ENCODE measurements around the gene BAIAP2L1. TPM values are rescaled to one million over a fixed set of nuclear protein-coding genes. Genes with fewer than 3 reads are reported as not detected.

BAIAP2L1 gene
- total RNA-seq, 1 donor from 2014 or later: 21.6 TPM

- no peak for FAIRE-seq
- H3K9me3 ChIP-seq (ENCODE audit: insufficient read depth, low read depth, low read length): no peaks in the 10 kb centered on the region
- no peak for TF ChIP-seq EZH2 (IDR thresholded peaks at IDR 0.05; ENCODE audit: insufficient read depth, low read length)
- Mint-ChIP-seq H3K4me3 (ENCODE audit: unreplicated experiment) (no peak overlapping the region), H3K27me3 (ENCODE audit: low read depth, unreplicated experiment) (no peaks in the 10 kb centered on the region), H3K27ac (ENCODE audit: unreplicated experiment) (no peak overlapping the region), H3K9me3 (ENCODE audit: unreplicated experiment) (no peaks in the 10 kb centered on the region), H3K36me3 (ENCODE audit: low read depth, unreplicated experiment) (no peaks in the 10 kb centered on the region), H3K4me1 (ENCODE audit: low read depth, unreplicated experiment) (no peaks in the 10 kb centered on the region)
- peaks cover 47% of the 10 kb centered on the region for H4K20me1 ChIP-seq (ENCODE audit: insufficient read depth, low read length)
- H3K36me3 ChIP-seq (ENCODE audit: insufficient read depth, low read length): peaks cover 7% of the 10 kb centered on the region
- no peak overlapping the region for H3K9ac ChIP-seq (ENCODE audit: low read length)
- H3K4me2 ChIP-seq (ENCODE audit: low read length): no peak overlapping the region
- H3K4me1 ChIP-seq (ENCODE audit: insufficient read depth, low read length): no peaks in the 10 kb centered on the region
- no peak overlapping the region for H3K27ac ChIP-seq (ENCODE audit: low read depth, low read length)
- no peak overlapping the region for H2AFZ ChIP-seq (ENCODE audit: low read depth, low read length)
- peaks cover 17% of the 10 kb centered on the region for H3K79me2 ChIP-seq (ENCODE audit: insufficient read depth, low read length)
- no peak overlapping the region for H3K4me3 ChIP-seq (ENCODE audit: insufficient read depth, low read depth, low read length)
- H3K27me3 ChIP-seq (ENCODE audit: insufficient read depth, low read length): no peaks in the 10 kb centered on the region
- no peak for DNase-seq (ENCODE audit: low read depth)
These were observed 106.6 kb downstream of the BAIAP2L1 start for GRCh38 chr7:98294326-98294725.

DNA sequence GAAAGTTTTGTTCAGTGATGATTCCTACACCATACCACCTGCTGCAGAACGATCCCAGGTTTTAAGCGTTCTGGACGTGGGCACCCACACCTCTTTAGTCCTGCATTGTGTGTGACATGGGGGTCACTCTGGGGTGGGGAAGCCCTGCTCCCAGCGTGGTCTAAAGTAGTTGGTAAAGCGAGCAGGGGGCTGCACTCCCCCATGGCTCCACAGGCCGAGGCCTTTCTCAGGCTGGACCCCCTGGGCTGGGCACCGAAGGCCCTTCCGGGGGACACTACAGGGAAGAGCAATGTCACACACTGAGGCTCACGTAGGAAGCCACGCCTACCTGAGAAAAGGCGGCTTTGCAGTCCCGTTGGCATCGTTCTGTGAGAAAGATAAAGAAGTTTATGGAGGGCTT is 107.1 kb downstream of the BAIAP2L1 start:
- no peaks in the 10 kb centered on the region for H3K27me3 Mint-ChIP-seq (ENCODE audit: low read depth, unreplicated experiment)
- H3K4me3 Mint-ChIP-seq (ENCODE audit: unreplicated experiment): no peak overlapping the region
- TF ChIP-seq EZH2 (IDR thresholded peaks at IDR 0.05; ENCODE audit: insufficient read depth, low read length) (no peak), CTCF (IDR thresholded peaks at IDR 0.05; ENCODE audit: insufficient read depth, low read depth, low read length) (no peak)
- Histone ChIP-seq H3K9ac (ENCODE audit: low read length) (no peak overlapping the region), H3K27me3 (ENCODE audit: insufficient read depth, low read length) (no peaks in the 10 kb centered on the region), H3K4me1 (ENCODE audit: insufficient read depth, low read length) (no peaks in the 10 kb centered on the region), H3K9me3 (ENCODE audit: insufficient read depth, low read depth, low read length) (no peaks in the 10 kb centered on the region), H3K79me2 (ENCODE audit: insufficient read depth, low read length) (peaks cover 23% of the 10 kb centered on the region), H3K27ac (ENCODE audit: low read depth, low read length) (no peak overlapping the region), H3K4me3 (ENCODE audit: insufficient read depth, low read depth, low read length) (no peak overlapping the region), H4K20me1 (ENCODE audit: insufficient read depth, low read length) (peaks cover 53% of the 10 kb centered on the region), H3K4me2 (ENCODE audit: low read length) (no peak overlapping the region), H3K36me3 (ENCODE audit: insufficient read depth, low read length) (peaks cover 7% of the 10 kb centered on the region), H2AFZ (ENCODE audit: low read depth, low read length) (no peak overlapping the region)
- H3K36me3 Mint-ChIP-seq (ENCODE audit: low read depth, unreplicated experiment): no peaks in the 10 kb centered on the region
- no peaks in the 10 kb centered on the region for H3K9me3 Mint-ChIP-seq (ENCODE audit: unreplicated experiment)
- H3K27ac Mint-ChIP-seq (ENCODE audit: unreplicated experiment): no peak overlapping the region
- no peaks in the 10 kb centered on the region for H3K4me1 Mint-ChIP-seq (ENCODE audit: low read depth, unreplicated experiment)
- FAIRE-seq (no peak), DNase-seq (ENCODE audit: low read depth) (no peak)

- Mint-ChIP-seq H3K4me1 (ENCODE audit: low read depth, unreplicated experiment) (no peaks in the 10 kb centered on the region), H3K9me3 (ENCODE audit: unreplicated experiment) (no peaks in the 10 kb centered on the region), H3K27me3 (ENCODE audit: low read depth, unreplicated experiment) (no peaks in the 10 kb centered on the region), H3K27ac (ENCODE audit: unreplicated experiment) (no peak overlapping the region), H3K4me3 (ENCODE audit: unreplicated experiment) (no peak overlapping the region), H3K36me3 (ENCODE audit: low read depth, unreplicated experiment) (no peaks in the 10 kb centered on the region)
- DNase-seq (ENCODE audit: low read depth) (no peak), FAIRE-seq (no peak)
- Histone ChIP-seq H3K27me3 (ENCODE audit: insufficient read depth, low read length) (no peaks in the 10 kb centered on the region), H3K36me3 (ENCODE audit: insufficient read depth, low read length) (peaks cover 7% of the 10 kb centered on the region), H3K27ac (ENCODE audit: low read depth, low read length) (no peak overlapping the region), H3K79me2 (ENCODE audit: insufficient read depth, low read length) (peaks cover 28% of the 10 kb centered on the region), H3K9ac (ENCODE audit: low read length) (no peak overlapping the region), H3K4me1 (ENCODE audit: insufficient read depth, low read length) (no peaks in the 10 kb centered on the region), H3K4me3 (ENCODE audit: insufficient read depth, low read depth, low read length) (no peak overlapping the region), H2AFZ (ENCODE audit: low read depth, low read length) (no peak overlapping the region), H4K20me1 (ENCODE audit: insufficient read depth, low read length) (peaks cover 58% of the 10 kb centered on the region), H3K4me2 (ENCODE audit: low read length) (no peak overlapping the region), H3K9me3 (ENCODE audit: insufficient read depth, low read depth, low read length) (no peaks in the 10 kb centered on the region)
- no peak for TF ChIP-seq CTCF (IDR thresholded peaks at IDR 0.05; ENCODE audit: insufficient read depth, low read depth, low read length)
- no peak for TF ChIP-seq EZH2 (IDR thresholded peaks at IDR 0.05; ENCODE audit: insufficient read depth, low read length)
These were observed 107.6 kb downstream of the BAIAP2L1 start for GRCh38 chr7:98293265-98293664.
